HG03060 (cell line): Measurements from ENCODE around the gene KLK15.

ENCODE experiments used
- ATAC-seq: cut with Tn5 transposase; IDR thresholded peaks from one replicate; pipeline ENCODE4 v1.9.1; 2021; ENCODE audit warnings: low read depth, moderate number of reproducible peaks; ENCODE audit not compliant: unreplicated experiment

KLK15 gene

GRCh38 chr19:50844296-50844935 lies 11.0 kb upstream of the KLK15 start:
- ATAC-seq, result no peak

DNA sequence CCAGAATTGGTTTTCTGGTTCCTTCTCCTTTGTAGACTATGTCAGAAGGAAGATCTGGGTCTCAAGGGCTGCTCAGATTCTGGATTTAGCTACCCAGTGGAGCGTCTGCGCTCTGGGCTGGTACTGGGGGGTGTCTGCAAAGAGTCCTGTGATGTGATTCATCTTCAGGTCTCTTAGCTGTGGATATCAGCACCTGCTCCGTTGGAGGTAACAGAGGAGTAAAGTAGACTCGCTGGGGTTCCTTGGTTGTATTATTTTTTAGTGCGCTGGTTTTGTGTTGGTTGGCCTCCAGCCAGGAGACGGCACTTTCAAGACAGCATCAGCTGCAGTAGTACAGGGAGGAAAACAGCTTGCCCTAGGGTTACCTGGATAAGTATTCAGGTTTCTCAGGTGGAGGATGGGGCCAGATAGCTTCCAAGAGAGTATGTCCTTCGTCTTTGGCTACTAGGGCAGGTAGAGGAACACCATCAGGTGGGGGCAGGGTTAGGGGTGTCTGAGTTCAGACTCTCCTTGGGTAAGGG lies 10.4 kb upstream of the KLK15 start:
- ATAC-seq, result no peak

GRCh38 chr19:50843205-50843604 lies 9.8 kb upstream of the KLK15 start:
- ATAC-seq, result no peak

- no peak for ATAC-seq
These were observed 8.8 kb upstream of the KLK15 start for GRCh38 chr19:50842130-50842529.

- ATAC-seq, result no peak
These were observed 6.6 kb upstream of the KLK15 start for GRCh38 chr19:50839712-50840655.

DNA sequence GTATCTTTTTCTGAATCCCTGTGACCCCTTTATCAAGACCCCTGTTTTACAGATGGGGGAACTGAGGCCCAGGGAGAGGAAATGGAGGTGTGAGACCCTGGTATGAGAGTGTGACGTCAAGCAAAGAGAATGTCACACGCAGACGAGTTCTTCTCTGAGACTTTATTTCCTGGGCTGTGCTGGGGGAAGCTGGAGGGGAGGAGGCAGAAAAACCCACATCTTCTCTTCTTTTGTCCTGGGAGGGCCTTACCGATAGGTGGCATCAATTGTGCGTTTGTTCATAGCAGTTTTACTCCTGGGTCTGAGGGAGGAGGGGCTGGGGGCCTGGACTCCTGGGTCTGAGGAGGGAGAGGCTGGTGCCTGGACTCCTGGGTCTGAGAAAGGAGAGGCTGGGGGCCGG lies 4.9 kb upstream of the KLK15 start:
- ATAC-seq, result no peak

DNA sequence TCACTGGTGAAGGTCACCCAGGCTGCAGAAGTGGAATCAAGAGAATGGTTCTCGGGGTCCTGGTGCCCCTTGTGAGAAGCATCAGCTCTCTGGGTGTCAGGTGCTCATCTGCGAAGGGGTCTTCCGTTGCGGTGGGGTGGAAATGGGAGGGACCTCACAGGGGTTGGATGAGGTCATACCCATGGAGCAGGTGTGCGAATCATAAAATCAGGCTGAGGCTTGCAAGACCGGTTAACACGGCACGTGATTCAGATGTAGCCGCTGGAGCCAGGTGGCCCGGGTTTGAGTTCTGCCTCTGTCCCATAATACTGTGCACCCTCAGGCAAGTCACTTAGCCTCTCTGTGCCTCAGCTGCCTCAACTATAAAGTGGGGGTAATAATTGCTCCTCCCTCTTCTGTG lies 3.9 kb upstream of the KLK15 start:
- no peak for ATAC-seq

GRCh38 chr19:50836543-50837195 lies 3.3 kb upstream of the KLK15 start:
- ATAC-seq, result no peak

DNA sequence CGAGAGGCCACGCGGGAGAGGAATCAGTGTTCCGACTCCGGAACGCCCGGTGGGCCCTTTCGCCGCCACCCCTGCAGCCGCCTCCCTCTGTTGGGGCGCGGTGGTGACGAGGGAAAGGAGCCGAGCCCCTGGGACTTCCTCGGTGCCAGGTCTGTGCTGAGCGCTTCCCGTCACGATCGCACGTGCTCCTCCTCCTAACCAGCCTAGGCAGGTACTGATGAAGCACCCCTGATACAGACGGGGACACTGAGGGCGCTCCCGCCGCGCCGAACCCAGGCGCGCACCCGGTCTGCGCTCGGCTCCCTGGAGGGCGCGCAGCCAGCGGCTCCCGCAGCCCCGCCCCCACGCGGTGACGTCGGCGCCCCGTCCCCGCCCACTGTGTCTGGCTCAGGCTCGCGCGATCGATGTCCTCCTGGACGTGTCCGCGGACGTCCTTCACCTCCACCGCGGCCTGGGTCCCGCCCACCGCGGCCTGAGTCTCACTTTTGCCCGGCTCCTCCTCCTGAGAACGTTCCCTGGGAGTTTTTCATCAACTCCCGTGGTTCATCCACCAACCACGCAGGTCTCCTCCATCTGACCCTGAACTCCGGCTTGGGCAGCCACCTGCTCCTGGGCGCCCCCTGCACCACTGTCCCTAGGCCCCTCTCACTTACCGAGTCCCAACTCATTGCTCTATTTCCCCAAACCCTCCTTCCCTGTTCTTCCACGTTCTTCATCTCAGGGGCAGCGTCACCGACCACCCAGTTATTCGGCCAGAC lies 2.6 kb upstream of the KLK15 start:
- ATAC-seq, result no peak

DNA sequence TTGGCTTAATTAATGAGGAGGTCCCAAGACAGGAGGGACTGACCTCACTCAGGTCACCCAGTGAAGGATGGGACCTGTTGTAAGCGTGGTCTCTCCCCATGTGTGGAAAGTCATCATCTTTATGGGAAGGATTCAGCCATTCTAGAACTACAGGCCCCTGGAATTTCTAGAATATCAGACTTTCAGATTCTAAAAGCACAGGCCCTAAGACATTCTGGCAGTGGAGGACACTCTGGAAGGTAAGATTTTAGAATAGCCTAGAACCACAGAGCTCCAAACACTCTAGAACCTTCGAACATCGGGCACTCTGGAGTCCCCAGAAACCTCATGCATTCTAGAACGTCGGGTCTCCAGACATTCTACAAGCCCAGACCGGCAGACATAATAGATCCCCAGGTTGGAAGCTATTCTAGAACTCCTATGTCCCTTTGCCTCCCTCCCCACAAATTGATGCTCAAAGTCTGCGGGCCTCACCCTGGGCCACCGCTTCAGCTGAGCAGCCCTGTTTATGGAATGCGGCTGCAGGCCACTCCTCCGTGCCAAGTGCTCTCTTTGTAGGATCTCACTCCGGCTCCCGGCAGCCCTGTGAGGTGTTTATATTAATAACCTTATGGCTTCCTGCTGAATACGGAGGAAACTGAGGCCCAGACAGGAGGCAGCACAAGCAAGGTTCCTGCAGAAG lies 1.9 kb upstream of the KLK15 start:
- no peak for ATAC-seq

DNA sequence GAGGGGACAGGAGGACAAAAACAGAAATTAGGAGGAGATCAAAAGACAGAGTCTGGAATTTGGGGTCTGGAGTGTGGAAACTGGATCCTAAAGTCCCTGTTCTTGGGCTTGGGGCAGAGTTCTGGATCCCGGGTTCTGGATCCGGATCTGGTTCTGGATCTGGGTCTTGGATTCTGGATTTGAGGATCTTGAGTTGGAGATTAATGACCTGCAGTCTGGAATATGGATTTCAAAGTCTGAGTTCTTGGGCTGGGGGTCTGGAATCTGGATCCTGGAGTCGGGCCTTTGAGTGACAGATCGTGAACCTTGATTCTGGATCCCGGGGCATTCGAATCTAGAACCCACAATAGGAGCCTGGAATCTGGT lies 411 bp upstream of the KLK15 start:
- no peak for ATAC-seq

- no peak for ATAC-seq
These were observed 708 bp downstream of the KLK15 start for GRCh38 chr19:50832666-50833065.

DNA sequence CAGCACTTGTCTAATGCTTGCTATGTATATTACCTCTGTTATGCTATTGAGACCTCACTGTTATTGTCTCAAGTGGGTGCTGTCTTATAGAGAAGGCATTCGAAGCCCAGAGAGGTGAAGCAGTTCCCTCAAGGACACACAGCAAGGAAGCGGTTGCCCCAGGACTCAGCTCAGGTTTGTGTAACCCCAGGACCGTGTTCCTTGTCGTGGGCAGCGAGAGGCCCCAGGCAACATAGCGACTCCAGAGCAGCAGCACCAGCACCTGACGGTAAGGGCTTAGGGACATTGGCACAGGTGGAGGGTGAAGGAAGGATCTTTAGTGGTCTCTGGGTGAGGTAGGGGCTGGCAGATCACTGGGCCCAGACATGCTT lies 2.4 kb downstream of the KLK15 start:
- no peak for ATAC-seq

DNA sequence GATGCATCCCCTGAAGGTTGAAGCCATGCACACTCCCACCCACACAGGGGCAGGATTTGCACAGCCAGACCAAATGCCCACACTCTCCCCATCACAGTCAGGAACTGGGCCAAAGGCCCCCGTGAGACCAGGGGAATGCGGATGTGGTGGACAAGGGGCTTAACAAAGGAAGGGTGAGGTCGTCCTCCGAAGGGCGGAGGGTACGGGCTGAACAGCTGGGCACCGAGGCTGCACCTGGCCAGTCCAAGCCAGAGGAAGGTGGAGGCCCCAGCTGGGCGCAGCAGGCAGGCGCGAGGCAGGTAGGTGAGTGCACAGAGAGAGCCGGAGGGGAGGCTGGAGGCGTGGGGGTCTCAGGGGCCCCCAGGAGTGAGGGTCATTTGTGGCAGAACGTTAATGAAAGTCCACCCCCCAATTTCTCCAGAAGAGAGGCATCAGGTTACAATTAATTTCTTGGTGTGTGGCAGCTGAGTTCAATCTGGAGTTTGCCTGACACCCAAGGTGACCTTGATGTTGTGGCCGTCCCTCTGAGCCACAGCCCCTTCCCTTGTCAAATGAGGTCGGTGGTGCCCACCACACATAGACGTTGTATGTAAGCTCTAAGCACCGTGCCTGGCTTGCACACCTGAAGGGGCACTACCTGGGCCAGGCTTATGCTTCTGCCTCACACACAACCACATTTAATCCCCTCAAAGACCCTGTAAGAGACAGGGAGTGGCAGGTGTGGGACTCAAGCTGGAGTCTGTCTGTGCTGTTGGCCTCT lies 2.9 kb downstream of the KLK15 start:
- no peak for ATAC-seq

DNA sequence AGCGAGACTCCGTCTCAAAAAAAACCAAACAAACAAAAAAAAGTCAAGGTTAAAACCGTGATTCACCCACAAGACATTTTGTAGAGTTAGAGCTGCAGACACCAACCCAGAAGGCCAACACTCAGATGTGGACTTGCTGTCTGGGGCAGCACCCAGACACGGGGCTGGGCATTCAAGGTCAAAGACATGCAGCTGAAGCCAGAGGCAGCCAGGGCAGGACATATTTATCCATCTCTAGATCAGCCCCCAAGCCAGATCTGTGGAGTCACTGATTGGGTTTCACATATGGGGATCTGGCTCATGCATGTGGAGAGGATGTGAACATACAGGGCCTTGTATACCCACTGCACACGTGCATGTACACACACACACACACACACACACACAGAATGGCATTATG lies 3.6 kb downstream of the KLK15 start:
- no peak for ATAC-seq

DNA sequence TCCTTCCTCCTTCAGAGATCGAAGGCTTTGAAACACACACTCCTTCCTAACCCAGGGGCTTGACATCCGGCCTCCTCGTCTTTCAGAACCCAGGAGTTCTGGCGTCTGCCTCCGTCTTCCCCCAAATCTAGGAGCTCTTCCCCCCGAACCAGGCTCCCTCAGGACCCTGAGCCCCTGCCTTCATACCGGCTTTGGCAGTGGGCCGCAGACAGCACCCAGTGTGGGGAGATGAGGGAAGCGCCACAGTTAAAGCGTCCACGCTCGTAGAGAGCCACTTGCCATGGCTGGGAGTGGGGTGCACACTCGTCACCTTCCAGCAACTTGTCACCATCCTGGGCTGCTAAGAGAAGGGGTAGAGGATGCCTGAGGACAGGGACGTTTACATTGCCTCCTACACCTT lies 5.9 kb downstream of the KLK15 start:
- ATAC-seq, result no peak

- no peak for ATAC-seq
These were observed 6.7 kb downstream of the KLK15 start for GRCh38 chr19:50826492-50827240.

DNA sequence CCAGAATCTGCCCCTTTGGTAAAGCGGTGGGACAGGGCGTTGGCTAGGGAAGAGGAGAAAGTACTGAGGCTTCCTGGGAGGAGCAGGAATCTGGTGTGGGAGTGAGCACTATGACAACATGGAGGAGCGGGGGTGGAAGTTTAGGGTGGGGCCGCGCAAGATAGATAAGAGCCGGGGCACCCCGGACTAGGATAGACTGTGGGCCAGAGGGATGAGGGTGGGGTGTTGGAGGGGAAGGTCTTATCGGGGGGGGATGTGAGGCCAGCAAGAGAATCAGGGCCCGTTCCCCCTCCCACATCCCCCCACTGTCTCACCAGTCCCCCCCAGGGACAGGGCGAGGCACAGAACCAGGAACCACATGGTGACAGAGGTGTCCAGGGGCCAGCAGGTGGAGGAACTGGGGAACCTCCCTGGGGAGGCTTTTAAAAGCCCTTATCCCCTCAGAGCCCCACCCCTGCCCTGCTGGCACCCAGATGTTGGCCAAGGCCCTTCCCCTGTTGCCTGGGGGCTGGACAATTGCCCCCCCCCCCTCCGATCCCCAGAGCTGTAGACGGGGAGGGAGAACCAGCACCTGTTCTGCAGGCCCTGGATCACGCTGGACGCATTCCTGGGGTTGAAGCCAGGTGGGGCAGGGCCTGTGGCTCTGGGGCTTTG lies 9.9 kb downstream of the KLK15 start, which contains the start of gene KLK1:
Gene KLK1 (minus strand): TSS at position 399 of the 654 bp plus-strand sequence. CDS start 39 bp downstream, at position 360.
- ATAC-seq, result no peak
